ENCODE results near the gene SHH.
"Not testable (repeated sequence)": the region's sequence is repeated elsewhere in the genome, so short reads cannot be mapped to it uniquely, and the experiment has no call there.

SHH gene

DNA sequence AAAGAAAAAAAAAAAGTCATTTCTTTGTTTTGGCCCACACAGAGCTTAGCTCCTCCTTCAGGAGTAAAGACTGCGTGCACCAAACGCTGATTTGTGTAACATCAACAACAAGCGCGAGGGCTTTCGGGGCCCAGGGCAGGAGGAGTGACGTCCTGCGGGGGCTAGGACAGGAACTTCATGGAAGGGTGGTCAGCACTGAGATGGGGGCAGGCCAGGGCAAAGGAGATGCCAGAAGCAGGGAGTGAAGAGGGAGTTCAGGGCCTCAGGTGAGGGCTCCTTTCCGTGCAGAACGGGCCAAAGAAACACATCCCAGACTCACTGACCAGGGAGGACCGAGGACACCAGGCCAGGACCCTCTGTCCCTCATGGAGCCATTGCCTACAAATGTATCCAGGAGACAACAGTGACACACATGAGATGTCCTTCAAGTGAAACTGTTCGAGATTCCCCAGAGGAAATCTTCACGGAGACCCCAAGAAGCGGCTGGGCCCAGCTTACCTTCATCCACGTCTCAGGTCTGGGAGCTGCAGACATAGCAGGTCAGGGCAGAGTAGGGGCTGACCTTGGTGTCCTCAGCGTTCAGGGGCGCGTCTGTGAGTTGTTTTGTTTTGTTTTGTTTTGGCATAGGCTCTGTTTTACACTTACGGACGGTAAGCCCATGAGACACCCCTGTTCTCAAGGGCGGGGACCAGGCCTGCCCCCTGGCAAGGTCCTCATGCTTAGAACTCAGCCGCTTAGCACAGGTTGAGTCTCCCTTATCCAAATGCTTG, 30.4 kb upstream of the SHH start:
- no peak for DNase-seq (ENCODE audit: low spot score)

DNA sequence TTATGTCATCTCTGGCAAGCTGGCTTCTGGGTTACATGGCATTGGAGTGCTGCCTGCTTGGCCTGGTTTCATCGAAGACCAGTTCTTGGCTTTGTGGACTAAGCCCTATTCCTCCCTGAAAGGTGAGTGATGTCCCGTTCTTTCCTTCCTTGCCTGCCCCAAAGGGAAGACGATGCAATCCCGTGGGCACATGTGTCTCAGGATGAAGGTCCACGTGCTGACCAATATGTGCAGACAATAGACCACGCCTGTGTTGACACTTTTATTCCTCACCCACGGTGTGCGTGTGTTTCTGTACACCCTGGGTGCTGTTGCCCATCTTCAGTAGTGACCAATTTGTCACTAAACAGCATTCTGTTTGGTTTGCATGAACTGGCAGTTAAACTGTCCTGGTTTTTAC, 28.6 kb upstream of the SHH start:
- DNase-seq (ENCODE audit: low spot score) = no peak

DNA sequence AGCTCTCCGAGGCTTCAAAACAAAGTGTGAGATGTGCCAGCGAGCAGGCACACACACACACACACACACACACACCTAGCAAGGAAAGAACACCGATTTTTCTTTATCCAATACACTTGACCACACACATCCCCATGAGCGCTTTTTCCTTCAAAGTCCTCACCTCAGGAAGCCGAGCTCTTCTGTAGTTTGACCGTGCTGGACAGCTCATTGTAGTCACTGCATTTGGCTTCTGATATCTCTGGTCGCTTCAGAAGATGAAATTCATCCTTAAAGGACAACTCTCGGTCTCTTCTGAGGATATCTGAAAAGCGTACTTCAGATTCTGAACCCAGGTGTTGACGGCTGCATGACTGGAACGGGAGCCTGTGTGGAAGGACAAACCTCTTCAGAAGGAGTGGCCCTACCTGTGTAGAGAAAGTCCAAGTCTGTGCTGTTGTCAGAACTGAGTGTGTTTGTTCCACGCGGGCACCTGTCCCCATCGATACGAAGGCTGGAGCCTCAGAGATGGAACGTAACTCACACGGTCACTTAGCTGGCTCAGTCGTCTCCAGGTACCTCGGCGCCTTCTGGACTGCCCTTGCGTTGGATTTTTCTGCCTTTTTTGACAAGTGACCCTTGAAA, 28.1 kb upstream of the SHH start:
- no peak for DNase-seq (ENCODE audit: low spot score)

- DNase-seq (ENCODE audit: low spot score) = no peak
Observed at GRCh38 chr7:155839461-155839860, 27.2 kb upstream of the SHH start.

DNA sequence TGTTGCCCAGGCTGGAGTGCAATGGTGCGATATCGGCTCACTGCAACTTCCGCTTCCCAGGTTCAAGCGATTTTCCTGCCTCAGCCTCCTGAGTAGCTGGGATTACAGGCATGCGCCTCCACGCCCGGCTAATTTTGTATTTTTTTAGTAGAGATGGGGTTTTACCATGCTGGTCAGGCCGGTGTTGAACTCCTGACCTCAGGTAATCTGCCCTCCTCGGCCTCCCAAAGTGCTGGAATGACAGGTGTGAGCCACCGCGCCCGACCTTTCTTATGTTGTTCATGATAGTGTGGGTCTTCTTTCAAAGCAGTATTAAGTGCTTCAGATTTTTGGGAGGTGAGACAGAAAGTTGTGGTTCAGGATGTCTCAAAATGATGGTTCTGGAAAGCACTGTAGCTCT, 26.0 kb upstream of the SHH start:
- not testable (repeated sequence) for DNase-seq (ENCODE audit: low spot score)

DNA sequence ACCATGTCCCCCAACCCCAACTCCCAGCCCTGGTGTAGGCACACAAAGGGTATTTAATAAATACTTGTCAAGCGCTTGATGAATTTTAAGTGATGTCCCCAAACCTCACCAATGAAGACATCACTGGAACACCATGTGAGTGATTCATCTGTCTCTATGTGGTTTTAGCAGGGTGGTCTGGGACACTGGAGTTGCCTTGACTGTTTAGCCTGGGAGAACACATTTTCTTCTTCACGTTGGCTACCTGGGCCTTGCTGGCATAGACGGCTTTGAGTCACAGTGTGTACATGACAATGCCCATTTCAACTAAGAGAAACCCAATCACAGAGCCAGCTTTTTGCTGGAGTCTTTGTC, 24.8 kb upstream of the SHH start:
- no peak for DNase-seq (ENCODE audit: low spot score)

DNA sequence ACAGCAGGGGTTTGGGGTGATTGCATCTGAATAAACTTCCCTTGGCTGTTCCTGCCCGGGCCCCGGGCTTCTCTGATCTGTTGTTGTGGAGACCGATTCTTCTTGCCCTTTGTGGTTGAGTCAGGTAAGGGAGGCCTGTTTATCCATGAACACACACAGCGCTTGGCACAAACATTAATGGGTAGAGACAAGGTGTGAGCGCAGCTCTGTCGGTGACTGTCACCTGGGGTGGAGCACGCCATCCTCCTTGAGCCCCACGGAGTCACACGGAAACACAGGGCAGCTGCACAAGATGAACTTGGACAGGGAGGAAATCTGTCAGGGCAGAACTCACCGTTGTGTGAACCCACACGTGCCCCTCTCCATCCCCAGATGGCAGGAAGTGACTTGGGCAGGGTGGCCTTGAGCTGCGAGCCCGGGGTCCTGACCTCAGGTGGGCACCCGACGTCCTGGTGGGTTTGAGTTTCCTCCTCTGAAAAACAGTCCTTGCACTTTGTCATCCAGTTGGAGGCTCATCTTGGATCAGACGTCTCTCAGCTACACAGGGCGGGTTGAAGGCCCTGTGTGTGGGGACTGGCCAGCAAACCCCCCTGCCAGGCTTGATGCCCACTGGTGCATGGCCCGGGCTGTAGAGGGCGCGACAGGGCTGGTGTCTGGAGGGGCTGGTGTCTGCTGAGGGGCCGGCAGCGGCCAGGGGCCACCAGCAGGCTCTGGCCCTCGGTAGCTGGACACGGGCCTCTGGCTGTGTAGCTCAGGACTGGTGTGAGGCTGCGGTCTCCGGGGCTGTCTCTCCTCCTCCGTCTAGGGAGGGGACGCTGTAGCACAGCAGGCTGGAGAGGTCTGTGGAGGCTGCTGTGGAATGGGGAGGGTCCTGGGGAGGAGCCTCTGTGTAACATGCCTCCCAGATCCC, 24.2 kb upstream of the SHH start:
- DNase-seq (ENCODE audit: low spot score) = no peak

DNA sequence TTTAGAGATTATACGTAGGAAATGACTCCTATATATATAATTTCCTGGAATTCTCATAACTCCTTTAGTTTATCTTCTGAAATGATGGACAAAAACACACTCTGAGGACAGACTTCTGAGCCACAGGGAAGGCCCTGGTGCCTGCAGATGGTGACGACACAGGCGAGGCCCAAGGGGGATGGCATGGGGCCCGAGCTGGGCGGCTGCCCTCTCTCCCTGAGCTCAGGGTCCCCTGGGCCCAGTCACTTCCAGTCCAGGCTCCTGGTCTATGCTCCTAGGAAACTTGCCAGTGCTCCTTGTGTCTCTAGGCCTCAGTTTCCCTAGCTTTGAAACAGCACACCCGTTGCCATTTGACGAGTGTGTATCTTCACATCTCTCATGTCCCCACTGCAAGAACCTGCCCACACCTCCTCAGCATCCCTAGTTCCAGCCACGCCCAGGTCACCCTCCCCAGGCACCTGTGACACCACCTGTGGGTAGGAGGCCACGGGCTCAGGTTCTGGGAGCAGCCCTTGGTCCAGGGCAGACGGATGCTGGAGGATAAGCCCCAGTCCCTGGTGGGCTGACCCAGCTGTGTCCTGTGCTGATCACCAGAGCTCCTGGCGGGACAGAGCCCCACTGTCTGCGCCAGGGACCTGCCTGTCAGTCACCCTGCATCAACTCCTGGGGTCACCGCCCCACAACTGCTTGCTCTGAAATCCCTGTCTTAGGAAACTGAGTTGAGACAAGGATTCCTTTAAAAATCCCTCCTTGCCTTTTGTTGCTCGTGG, 23.4 kb upstream of the SHH start:
- DNase-seq (ENCODE audit: low spot score) = no peak

- DNase-seq (ENCODE audit: low spot score) = no peak
Observed at GRCh38 chr7:155834486-155835048, 22.3 kb upstream of the SHH start.

- DNase-seq (ENCODE audit: low spot score) = no peak
Observed at GRCh38 chr7:155833651-155834050, 21.4 kb upstream of the SHH start.

- DNase-seq (ENCODE audit: low spot score) = no peak
Observed at GRCh38 chr7:155832581-155832981, 20.3 kb upstream of the SHH start.

DNA sequence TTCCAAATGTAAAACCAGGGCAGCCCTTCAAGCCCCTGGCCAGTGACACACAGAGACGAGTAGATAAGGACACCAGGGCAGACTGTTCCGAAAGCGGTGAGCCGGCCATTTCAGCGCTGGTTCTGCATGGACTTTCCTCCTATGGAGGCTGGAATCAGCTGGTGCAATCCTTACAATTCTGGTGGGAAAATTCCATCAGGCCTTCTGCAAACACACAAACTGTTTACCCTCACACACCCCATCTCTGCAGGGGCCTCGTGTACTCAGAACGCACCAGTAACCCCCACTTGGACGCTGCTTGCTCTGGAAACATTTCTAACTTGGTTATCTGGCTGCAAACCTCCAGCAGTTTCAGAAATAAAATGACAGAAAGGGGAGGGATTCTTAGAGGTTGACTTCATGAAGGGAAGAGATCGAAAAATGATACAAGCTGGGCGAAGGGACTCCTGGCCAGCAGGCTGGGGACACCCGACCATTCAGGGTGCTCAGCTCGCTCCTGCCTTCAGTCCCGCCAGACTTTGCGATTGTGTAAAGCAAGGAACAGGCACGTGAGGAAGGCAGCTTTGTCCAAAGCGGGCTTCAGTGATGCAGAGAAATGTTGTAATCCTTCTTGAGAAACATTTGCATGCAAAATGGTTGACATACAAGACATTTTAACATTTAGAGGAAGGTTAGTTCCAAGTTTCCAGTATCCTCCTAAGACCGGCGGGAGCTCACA, 19.7 kb upstream of the SHH start:
- DNase-seq (ENCODE audit: low spot score) = no peak

GRCh38 chr7:155830961-155831806, 18.9 kb upstream of the SHH start:
- DNase-seq (ENCODE audit: low spot score) = no peak

GRCh38 chr7:155829796-155830470, 17.7 kb upstream of the SHH start:
- no peak for DNase-seq (ENCODE audit: low spot score)

DNA sequence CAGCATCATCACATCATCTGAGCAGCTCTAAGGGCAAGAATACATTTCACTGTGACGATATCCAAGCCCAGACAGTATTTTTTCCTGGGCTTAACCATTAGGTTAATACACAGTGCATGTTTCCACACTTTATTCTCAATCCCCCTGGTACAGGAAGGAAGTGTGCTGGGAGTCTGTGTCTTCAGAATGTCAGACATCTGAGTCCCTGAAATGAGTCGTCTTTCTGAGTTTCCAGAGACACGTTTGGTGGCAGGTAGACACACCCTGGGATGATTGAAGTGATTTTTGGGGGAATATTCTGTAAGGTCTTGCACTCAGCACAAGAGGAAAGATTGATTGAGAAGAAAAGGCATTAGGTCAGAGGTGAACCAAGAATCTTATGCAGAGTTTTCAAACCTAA, 13.1 kb upstream of the SHH start:
- peak; percentile 29 for DNase-seq (ENCODE audit: low spot score)

DNA sequence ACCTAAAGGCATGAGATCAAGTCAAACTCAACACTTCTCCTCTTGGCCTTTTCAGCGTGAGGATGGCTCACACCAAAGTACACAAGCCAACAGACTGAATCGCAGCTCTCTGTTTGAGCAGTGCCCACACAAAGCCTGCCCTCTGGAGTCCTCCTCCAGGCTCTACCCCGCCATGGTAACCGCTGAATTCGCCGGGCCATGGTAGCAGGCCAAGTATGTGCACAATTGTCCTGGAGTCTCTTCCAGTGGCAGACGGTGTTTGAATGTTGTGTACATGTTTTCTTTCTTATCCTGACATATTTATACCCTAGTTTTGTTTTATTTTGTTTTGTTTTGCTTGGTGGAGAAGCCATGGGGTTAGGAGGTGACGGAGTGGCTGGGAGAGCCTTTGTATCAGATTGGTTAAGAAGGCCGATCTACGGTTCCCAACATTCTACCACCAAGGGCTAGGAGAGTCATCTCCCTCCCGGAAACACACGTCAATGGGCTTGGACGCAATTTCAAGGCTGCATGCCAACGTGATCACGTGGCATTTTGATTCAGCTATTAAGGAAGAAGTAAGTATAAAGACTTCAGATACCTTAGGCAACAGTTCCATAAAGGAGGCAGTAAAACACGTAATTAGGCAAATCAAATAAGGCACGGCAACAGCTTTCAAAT, 12.1 kb upstream of the SHH start:
- no peak for DNase-seq (ENCODE audit: low spot score)

DNA sequence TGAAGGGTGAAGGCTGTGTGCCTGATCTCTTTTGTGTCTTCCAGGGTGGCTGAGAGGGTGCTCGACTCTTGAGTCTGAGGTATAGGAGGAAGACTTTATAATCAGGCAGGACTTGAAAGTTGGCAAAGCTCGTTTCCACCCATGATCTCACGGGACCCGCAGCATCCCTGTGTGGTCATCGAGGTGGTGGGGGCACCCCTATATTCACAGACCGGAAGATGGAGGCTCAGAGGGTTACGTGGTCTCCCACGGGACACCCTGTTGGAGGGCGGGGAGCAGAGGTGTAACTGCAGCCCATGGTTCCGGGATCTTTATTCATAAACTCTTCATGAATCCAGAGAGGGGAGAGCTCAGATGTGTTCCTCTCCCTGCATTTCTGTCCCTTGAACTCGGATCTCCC, 9.6 kb upstream of the SHH start:
- no peak for DNase-seq (ENCODE audit: low spot score)

GRCh38 chr7:155820788-155821187, 8.5 kb upstream of the SHH start:
- no peak for DNase-seq (ENCODE audit: low spot score)

DNA sequence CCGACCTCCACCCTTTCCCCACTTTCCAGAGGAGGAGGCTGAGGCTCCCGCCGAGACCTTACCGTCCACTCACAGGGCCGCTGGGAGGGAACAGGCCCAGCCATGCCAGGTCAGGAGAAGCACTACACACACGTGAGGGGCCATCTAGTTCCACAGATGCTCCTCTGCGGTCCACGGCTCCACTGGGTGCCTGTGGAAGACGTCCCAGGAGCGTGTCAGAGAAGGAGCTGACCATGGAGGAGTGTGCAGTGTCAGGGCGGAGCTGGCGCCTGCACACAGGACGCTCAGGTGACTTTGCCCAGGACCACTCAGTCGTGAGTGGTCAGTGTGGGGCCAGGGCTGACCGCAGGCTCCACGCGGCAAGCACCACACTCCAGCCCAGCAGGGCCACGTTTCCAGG, 8.0 kb upstream of the SHH start:
- DNase-seq (ENCODE audit: low spot score) = no peak
